Peyer's patch (tissue), 4 donors: ENCODE results near the gene KMT5B.

Experiments
- CTCF ChIP-seq, 6 experiments: fragments of 450-650 bp in 4 of 6; fragments of 200-600 bp in 2 of 6; sonication (generic) in 1 of 6; IDR thresholded peaks; one replicate each; pipeline ENCODE4 v1.5.1; 2017 to 2019; ENCODE audit warnings: antibody characterized with exemption in 6 of 6, mild to moderate bottlenecking in 3 of 6, moderate library complexity in 1 of 6
- POLR2A ChIP-seq, 2 donors: fragments of 450-650 bp; IDR thresholded peaks; one replicate each; pipeline ENCODE4 v1.5.1; 2017; ENCODE audit warnings: antibody characterized with exemption in 2 of 2, mild to moderate bottlenecking in 2 of 2, moderate library complexity in 2 of 2

GRCh38 chr11:68169442-68169841 lies 43.7 kb downstream of the KMT5B start:
- no peak for TF ChIP-seq CTCF (IDR thresholded peaks at IDR 0.05)
- no peak for TF ChIP-seq POLR2A (IDR thresholded peaks at IDR 0.05)
